Measurements from ENCODE around the gene STK36.
A peak's percentile ranks its signal among the peaks of the same experiment; 100 is the strongest.

STK36 gene

DNA sequence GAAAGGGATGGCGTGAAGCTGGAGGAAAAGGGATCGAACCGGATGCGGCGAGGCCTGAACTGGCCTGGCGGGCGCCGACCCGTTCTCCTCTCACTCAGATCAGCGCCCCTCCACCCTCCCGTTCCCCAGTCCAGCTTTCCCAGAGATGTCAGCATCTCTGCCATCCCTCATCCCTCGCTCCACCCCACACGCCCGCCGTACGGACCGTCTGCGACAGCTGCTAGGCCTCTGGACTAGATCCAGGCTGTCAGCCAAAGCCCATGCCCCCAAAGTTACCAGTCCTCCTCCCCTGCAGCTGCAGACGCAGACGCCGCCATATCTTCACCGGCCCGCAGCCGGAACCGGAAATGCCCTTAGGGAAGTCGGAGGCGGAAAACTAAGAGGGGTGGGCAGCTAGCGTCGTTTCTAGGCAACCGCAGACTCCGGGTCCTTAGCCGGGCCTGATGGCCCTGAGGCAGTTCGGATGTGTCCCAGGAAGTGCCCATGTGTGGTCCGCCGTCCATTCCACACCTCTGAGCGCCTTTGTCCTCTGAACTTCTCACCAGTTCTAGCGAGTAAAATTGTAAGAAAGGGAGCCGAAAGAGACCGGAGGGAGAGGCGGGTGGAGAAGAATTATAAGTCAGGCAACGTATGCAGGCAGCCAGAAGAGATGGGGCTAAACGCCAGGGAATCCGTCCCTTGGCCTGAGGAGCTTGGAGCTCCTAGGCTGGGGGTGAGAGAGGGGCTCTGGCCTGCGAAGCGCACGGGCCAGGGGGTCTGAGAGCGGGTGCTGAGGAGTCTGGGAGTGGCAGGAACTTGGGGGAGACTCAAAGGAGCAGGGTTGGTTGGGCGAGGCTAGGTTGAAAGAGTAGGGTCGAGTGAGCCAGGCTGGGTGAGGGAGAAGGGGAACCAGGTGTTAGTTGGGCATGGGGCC, at the start of gene STK36, which contains the start of gene RNF25:
TSS of gene STK36 (plus strand) at position 433 of the 913 bp plus-strand sequence. CDS start 744 bp downstream, outside the sequence.
TSS of gene RNF25 (minus strand) at position 349 of the 913 bp plus-strand sequence. CDS start at position 317, 32 bp downstream.
- TF ChIP-seq CTCF (IDR thresholded peaks at IDR 0.05; ENCODE audit: low read depth, low read length): no peak
- DNase-seq (ENCODE audit: low read depth in 2 of 2): peak; percentile 93
- H3K4me3 ChIP-seq (replicated peaks in 1 of 2; ENCODE audit: low read depth in 2 of 2, low read length in 2 of 2): peak within 1 kb of the TSS; percentile 78 to 90

- H3K4me3 ChIP-seq (replicated peaks in 1 of 2; ENCODE audit: low read depth in 2 of 2, low read length in 2 of 2): no peak overlapping the region
- DNase-seq (ENCODE audit: low read depth in 2 of 2): peak; percentile 33 to 62
- TF ChIP-seq CTCF (IDR thresholded peaks at IDR 0.05; ENCODE audit: low read depth, low read length): no peak
Measured at GRCh38 chr2:218622606-218623365, 49.1 kb upstream of the STK36 start.

- TF ChIP-seq CTCF (IDR thresholded peaks at IDR 0.05; ENCODE audit: low read depth, low read length): no peak
- no peak for DNase-seq (ENCODE audit: low read depth in 2 of 2)
Measured at GRCh38 chr2:218623366-218623705, 48.5 kb upstream of the STK36 start.

GRCh38 chr2:218626369-218626768, 45.5 kb upstream of the STK36 start:
- DNase-seq (ENCODE audit: low read depth in 2 of 2): no peak
- TF ChIP-seq CTCF (IDR thresholded peaks at IDR 0.05; ENCODE audit: low read depth, low read length): no peak
- no peak overlapping the region for H3K4me3 ChIP-seq (replicated peaks in 1 of 2; ENCODE audit: low read depth in 2 of 2, low read length in 2 of 2)

More at GRCh38 chr2:218623366-218623705, 48.5 kb upstream of the STK36 start:
- no peak overlapping the region for H3K4me3 ChIP-seq (replicated peaks in 1 of 2; ENCODE audit: low read depth in 2 of 2, low read length in 2 of 2)

DNA sequence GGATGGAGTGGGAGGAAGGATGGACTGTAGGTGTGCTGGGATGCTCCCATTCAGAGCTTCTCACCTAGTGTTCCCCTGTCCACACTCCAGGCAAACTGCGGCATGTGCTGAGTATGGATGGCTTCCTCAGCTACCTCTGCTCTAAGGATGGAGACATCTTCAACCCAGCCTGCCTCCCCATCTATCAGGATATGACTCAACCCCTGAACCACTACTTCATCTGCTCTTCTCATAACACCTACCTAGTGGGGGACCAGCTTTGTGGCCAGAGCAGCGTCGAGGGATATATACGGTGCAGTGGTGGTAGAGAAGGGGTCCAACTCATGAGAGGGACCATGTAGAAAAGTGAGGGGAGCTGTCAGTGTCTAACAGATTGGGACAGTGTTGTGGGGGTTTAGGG, 43.9 kb upstream of the STK36 start:
- H3K4me3 ChIP-seq (replicated peaks in 1 of 2; ENCODE audit: low read depth in 2 of 2, low read length in 2 of 2): no peak overlapping the region
- TF ChIP-seq CTCF (IDR thresholded peaks at IDR 0.05; ENCODE audit: low read depth, low read length): no peak
- DNase-seq (ENCODE audit: low read depth in 2 of 2): no peak

DNA sequence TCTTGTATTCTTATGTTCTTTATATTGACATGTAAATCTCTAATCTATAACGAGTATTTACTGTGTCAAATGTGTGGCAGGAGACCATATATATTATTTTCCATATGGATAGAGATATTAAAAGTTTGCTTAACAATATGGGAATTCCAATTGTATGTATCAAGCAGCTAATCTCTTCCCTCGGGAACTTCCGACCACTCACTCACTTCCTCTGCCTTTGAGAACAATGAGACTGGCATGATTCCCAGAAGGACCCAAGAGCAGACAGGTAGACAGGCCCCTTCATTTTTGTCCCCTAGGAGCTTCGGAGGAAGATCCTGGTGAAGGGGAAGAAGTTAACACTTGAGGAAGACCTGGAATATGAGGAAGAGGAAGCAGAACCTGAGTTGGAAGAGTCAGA, 40.0 kb upstream of the STK36 start:
- no peak overlapping the region for H3K4me3 ChIP-seq (replicated peaks in 1 of 2; ENCODE audit: low read depth in 2 of 2, low read length in 2 of 2)
- DNase-seq (ENCODE audit: low read depth in 2 of 2): peak; percentile 68 to 84
- TF ChIP-seq CTCF (IDR thresholded peaks at IDR 0.05; ENCODE audit: low read depth, low read length): no peak
